GM23248 (cell line): ENCODE data around the gene CES3.

Experiments
- EZH2 ChIP-seq: fragments of 200-600 bp; sonication (generic); IDR thresholded peaks from 2 replicates; pipeline ENCODE4 v1.6.1; 2018; ENCODE audit warnings: antibody characterized with exemption, mild to moderate bottlenecking; ENCODE audit not compliant: insufficient read depth, poor library complexity, severe bottlenecking
- EZH2phosphoT487 ChIP-seq: fragments of 200-600 bp; sonication (generic); IDR thresholded peaks from 2 replicates; pipeline ENCODE4 v1.6.1; 2018; ENCODE audit warnings: antibody characterized with exemption, moderate library complexity, mild to moderate bottlenecking, low read depth; ENCODE audit not compliant: insufficient read depth

DNA sequence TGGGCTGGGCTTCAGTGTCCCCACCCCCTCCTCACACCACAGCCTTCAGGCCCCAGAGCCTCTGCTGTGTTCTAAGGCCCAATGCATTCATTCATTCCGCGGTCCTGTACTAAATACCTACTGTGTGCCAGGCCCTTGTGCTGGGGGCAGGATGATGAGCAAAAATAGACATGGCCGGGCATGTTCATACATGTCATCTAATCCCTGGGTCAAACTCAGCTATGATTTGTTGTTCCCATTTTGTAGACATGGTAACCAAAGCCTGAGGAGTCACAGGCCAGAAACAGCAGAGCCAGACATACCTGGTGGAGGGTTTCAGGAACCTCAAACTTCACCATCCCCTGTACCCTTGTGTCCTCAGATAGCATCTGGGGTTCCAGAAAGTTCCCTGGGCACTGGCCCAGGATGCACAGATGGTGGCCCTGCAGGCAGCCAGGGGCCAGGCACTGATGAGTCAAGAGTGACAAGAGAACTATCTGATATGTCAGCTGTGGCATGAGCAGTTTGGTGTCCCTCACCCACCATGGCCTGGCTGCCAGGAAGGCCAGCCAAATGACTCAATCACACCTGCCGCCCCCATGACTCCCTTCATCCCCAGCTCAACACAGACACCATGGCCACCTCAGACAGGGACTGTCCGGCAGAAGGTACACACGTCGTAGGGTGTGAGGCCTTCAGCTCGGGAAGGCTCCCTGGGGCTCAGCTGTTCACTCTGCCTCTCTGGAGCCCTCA, 33.0 kb upstream of the CES3 start:
- TF ChIP-seq EZH2 (no peak), EZH2phosphoT487 (no peak)
